Astrocyte of the hippocampus (primary cell): ENCODE measurements around the gene DCN.
A peak's percentile ranks its signal among the peaks of the same experiment; 100 is the strongest.
"Not testable (repeated sequence)": the region's sequence is repeated elsewhere in the genome, so short reads cannot be mapped to it uniquely, and the experiment has no call there.

Experiments used
- DNase-seq: peaks from one replicate; pipeline ENCODE4 v3.0.0; 2011; ENCODE audit warnings: low read depth, low spot score

DCN gene

GRCh38 chr12:91182636-91183455 lies at the start of gene DCN:
DCN (minus strand) TSS chr12:91182817; CDS start chr12:91178552, 4,265 bp downstream.
- DNase-seq = peak; percentile 31

- no peak for DNase-seq
Observed at GRCh38 chr12:91230841-91231240, 48.2 kb upstream of the DCN start.

- DNase-seq = no peak
Observed at GRCh38 chr12:91226951-91227350, 44.3 kb upstream of the DCN start.

GRCh38 chr12:91225316-91225715 lies 42.7 kb upstream of the DCN start:
- DNase-seq = no peak

- DNase-seq = no peak
Observed at GRCh38 chr12:91224401-91224800, 41.8 kb upstream of the DCN start.

- peak; percentile 50 for DNase-seq
Observed at GRCh38 chr12:91222746-91223145, 40.1 kb upstream of the DCN start.

- no peak for DNase-seq
Observed at GRCh38 chr12:91219919-91220318, 37.3 kb upstream of the DCN start.

GRCh38 chr12:91219511-91219910 lies 36.9 kb upstream of the DCN start:
- no peak for DNase-seq

- no peak for DNase-seq
Observed at GRCh38 chr12:91216871-91217270, 34.3 kb upstream of the DCN start.

- peak; percentile 27 for DNase-seq
Observed at GRCh38 chr12:91215940-91216454, 33.4 kb upstream of the DCN start.

- DNase-seq = no peak
Observed at GRCh38 chr12:91211866-91212265, 29.2 kb upstream of the DCN start.

- DNase-seq = no peak
Observed at GRCh38 chr12:91210618-91211017, 28.0 kb upstream of the DCN start.

GRCh38 chr12:91210144-91210543 lies 27.5 kb upstream of the DCN start:
- DNase-seq = no peak

GRCh38 chr12:91207301-91207700 lies 24.7 kb upstream of the DCN start:
- DNase-seq = not testable (repeated sequence)

GRCh38 chr12:91205811-91206210 lies 23.2 kb upstream of the DCN start:
- DNase-seq = no peak

GRCh38 chr12:91204421-91204820 lies 21.8 kb upstream of the DCN start:
- no peak for DNase-seq

- no peak for DNase-seq
Observed at GRCh38 chr12:91203610-91204009, 21.0 kb upstream of the DCN start.

GRCh38 chr12:91202390-91202789 lies 19.8 kb upstream of the DCN start:
- no peak for DNase-seq

- DNase-seq = no peak
Observed at GRCh38 chr12:91196436-91196835, 13.8 kb upstream of the DCN start.

- no peak for DNase-seq
Observed at GRCh38 chr12:91194500-91194899, 11.9 kb upstream of the DCN start.

- DNase-seq = no peak
Observed at GRCh38 chr12:91191513-91192111, 9.0 kb upstream of the DCN start.

GRCh38 chr12:91189516-91189915 lies 6.9 kb upstream of the DCN start:
- DNase-seq = peak; percentile 68

GRCh38 chr12:91188778-91189177 lies 6.2 kb upstream of the DCN start:
- DNase-seq = no peak
